CD4-positive, alpha-beta T cell treated with Interleukin-17A for 4 hours (primary cell): ENCODE measurements around the gene RIGI.
"Not testable (repeated sequence)": the region's sequence is repeated elsewhere in the genome, so short reads cannot be mapped to it uniquely, and the experiment has no call there.

ENCODE experiments used
- DNase-seq: peaks from one replicate; pipeline ENCODE4 v3.0.0-alpha.2; 2020; ENCODE audit warnings: mixed read lengths

The RIGI gene

DNA sequence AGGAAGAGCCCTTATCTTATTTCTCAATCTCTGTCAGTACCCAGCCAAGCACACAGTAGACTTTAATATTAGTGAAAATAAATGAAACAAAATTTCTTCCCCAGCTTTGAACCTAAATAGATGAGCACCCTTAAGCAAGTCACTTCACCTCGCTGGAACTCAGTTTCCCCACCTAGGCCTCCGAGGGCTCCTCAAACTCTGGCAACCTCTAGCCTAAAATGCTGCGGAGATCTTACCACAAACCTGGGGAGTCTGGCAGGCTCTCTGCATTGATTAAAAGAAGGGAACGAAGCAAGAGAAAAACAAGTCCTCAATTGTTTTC, 326 bp downstream of the RIGI start:
- no peak for DNase-seq

DNA sequence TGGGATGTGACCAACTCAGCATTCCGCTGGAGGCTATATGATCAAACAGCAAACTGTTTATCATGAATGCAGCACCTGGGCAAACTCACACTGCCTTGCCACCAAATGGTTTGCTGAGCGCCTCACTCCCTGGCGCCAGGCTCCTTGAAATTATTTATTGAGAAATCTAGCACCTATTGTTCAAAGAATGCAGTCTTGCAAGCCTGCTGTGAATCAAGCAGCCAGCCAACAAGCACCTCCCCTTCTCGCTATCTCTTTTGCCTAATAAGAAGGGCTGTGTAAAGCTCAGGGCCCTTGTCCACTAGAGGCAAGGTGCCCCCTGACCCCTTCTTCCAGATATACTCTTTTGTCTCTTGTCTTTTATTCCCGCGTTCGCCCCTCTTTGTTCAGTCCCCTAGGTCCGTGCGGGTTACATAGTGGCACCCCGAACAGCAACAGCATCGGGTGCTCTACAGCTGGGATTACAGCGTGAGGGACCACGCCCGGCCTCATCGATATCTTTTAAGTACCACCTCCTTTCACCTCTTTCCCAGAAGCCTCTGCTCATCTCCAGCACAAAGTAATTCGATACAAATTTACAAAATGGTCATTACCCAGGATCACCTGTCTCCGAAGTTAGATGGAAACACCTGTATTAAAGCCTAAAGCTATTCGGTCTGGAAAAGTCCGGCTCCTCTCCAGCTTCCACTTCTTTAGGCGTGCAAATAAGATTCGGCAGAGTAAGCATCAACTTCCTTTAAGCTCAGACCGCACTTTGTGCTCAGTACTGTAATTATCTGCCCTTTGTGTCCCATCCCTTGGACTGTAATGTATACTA, 896 bp downstream of the RIGI start:
- peak; percentile 27 for DNase-seq

DNA sequence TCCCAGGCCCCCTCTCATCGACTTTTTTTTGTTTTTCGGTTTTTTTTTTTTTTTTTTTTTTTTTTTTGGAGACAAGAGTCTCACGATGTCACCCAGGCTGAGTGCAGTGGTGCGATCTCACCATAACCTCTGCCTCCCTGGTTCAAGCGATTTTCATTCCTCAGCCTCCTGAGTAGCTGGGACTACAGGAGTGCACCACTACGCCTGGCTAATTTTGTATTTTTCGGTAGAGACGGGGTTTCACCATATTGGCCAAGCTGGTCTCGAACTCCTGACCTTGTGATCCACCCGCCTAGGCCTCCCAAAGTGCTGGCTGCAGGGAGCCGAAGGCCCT, 1.5 kb downstream of the RIGI start:
- DNase-seq = not testable (repeated sequence)

DNA sequence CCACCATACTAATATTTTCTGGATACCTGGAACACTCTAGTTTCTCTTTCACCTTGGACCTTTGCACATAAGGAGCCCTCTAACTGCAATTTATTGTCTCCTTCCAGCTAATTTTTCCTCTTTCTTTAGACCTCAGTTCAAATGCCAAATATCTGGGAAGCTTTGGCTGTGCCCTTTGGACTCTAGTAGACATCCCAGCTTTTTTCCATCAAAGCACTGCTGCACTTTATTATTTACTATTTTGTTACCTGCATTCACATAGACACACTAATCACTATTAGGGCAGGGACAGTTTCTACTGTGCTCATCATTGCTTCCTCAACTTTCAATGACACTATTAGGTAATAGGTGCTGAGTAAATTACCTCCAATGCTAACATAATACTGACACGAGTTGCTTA, 2.1 kb downstream of the RIGI start:
- DNase-seq = no peak

DNA sequence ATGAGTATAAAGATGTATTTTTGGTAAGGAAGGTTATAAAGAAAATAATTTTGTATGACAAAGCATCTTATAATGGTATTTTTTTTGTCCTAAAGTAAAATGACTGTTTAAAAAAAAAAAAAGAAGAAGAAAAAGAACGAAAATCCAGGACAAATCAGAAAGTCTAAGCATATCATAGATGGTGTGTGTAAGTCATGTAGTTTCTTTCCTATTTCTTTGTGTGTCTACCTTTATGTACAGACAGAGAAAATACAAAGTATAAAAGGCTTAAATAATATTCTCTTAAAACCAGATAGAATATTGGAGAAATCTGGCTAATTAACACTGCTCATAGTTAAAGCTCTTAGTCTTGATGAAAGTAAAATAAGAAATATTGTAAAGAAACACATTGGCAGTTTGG, 7.7 kb downstream of the RIGI start:
- no peak for DNase-seq

DNA sequence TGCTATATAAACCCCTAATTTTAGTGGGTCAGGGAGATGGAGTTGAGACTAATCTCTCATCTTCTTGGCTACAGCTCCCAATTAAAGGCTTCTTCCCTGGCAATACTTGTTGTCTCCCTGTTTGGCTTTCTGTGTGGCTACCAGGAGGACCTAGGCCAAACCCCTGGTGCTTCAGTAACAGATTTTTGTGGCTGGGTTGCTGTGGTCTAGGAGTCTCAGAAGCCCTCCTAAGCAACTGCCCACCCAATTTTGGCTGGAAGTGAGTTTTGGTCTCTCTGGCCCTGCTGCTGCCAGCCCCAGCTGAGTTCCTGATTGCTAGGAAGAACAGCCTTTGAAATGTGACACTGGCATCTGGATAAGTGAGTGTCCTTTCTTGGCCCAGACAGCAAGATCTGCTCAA, 9.8 kb downstream of the RIGI start:
- DNase-seq = no peak

GRCh38 chr9:32508728-32509127, 17.3 kb downstream of the RIGI start:
- no peak for DNase-seq

GRCh38 chr9:32503008-32503407, 23.0 kb downstream of the RIGI start:
- no peak for DNase-seq

DNA sequence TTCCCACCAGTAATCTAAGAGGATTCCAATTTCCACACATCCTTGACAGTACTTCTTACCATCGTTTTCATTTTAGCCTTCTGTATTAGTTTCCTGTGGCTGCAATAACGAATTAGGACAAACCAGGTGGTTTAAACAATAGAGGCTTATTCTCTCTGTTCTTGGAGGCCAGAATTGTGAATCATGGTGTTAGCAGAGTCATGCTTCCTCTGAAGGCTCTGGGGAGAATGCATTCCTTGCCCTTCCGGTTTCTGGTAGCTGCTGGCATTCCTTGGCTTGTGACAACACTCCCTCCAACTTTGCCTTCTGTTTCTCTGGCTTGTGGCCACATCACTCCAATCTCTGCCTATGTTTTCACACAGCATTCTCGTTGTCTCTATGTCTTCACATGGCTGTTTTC, 23.5 kb downstream of the RIGI start:
- DNase-seq = no peak

GRCh38 chr9:32501868-32502267, 24.1 kb downstream of the RIGI start:
- no peak for DNase-seq

DNA sequence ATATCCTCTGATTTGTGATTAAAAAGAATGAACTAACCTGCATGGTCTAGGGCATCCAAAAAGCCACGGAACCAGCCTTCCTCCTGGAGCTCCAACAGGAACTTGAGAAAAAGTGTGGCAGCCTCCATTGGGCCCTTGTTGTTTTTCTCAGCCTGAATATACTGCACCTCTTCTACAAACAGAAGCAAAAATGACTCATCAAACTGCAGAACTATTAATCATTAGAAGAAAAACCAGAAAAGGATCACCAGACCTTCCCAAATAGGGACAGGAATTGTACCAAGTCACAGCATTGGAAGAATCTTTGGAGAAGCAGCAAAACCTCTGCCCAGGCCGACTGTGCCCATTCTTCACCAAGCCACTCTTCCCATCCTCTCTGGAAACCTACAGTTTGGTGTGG, 25.2 kb downstream of the RIGI start:
- no peak for DNase-seq

- no peak for DNase-seq
Observed at GRCh38 chr9:32497921-32498320, 28.1 kb downstream of the RIGI start.

- no peak for DNase-seq
Observed at GRCh38 chr9:32490601-32491000, 35.4 kb downstream of the RIGI start.

GRCh38 chr9:32487981-32488380, 38.0 kb downstream of the RIGI start:
- no peak for DNase-seq

GRCh38 chr9:32486839-32487562, 39.0 kb downstream of the RIGI start:
- DNase-seq = no peak

DNA sequence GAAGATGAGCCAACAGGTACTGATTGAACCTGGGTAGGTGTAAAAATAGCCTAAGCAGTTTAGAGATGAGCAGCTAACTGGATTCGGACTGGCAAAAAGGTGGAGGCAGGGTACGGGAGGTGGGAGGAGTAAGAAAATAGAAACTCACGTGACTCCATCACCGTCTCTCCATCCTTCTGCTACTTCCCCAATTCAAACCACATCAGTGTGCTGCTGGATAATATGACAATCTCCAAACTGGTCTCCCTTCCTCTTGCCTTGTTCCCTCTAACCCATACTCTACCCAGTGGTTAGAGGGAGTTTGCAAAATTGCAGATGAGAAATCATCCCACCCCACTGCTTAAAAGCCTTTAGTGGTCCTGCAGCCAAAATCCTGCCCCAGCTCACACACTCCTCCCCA, 42.7 kb downstream of the RIGI start:
- DNase-seq = no peak
